GM18505 (cell line): Measurements from ENCODE around the gene HOXB1.

Experiments
- ATAC-seq: cut with Tn5 transposase; IDR thresholded peaks from one replicate; pipeline ENCODE4 v1.9.1; 2021; ENCODE audit not compliant: unreplicated experiment
- POLR2A ChIP-seq: IDR thresholded peaks from 4 replicates; pipeline ENCODE4 v1.6.1; 2011; ENCODE audit warnings: borderline replicate concordance; ENCODE audit not compliant: insufficient read depth, insufficient read length; ENCODE audit errors: extremely low read depth

HOXB1 gene

GRCh38 chr17:48554412-48555257, 23.8 kb upstream of the HOXB1 start:
- no peak for TF ChIP-seq POLR2A
- ATAC-seq = no peak

GRCh38 chr17:48553826-48554225, 23.0 kb upstream of the HOXB1 start:
- no peak for ATAC-seq
- no peak for TF ChIP-seq POLR2A

- no peak for TF ChIP-seq POLR2A
- ATAC-seq = no peak
Measured at GRCh38 chr17:48553190-48553547, 22.4 kb upstream of the HOXB1 start.

GRCh38 chr17:48552466-48553189, 21.8 kb upstream of the HOXB1 start:
- no peak for ATAC-seq

GRCh38 chr17:48551596-48552465, 21.0 kb upstream of the HOXB1 start:
- ATAC-seq = no peak
- no peak for TF ChIP-seq POLR2A

More at GRCh38 chr17:48552466-48553189, 21.8 kb upstream of the HOXB1 start:
- TF ChIP-seq POLR2A = no peak

- TF ChIP-seq POLR2A = no peak
- no peak for ATAC-seq
Measured at GRCh38 chr17:48551214-48551555, 20.4 kb upstream of the HOXB1 start.

GRCh38 chr17:48550502-48551213, 19.8 kb upstream of the HOXB1 start:
- no peak for TF ChIP-seq POLR2A
- no peak for ATAC-seq

GRCh38 chr17:48549914-48550501, 19.2 kb upstream of the HOXB1 start:
- TF ChIP-seq POLR2A = no peak
- ATAC-seq = no peak

- TF ChIP-seq POLR2A = no peak
- ATAC-seq = no peak
Measured at GRCh38 chr17:48549281-48549630, 18.4 kb upstream of the HOXB1 start.

GRCh38 chr17:48548523-48549280, 17.9 kb upstream of the HOXB1 start:
- ATAC-seq = no peak

GRCh38 chr17:48547808-48548522, 17.2 kb upstream of the HOXB1 start:
- TF ChIP-seq POLR2A = no peak
- no peak for ATAC-seq

More at GRCh38 chr17:48548523-48549280, 17.9 kb upstream of the HOXB1 start:
- TF ChIP-seq POLR2A = no peak
